ENCODE data around the gene KCTD1. TPM values are rescaled to one million over a fixed set of nuclear protein-coding genes. Genes with fewer than 3 reads are reported as not detected.

Gene KCTD1
- total RNA-seq (ENCODE audit: low replicate concordance): 14.7 and 17.1 TPM in 2 replicates

DNA sequence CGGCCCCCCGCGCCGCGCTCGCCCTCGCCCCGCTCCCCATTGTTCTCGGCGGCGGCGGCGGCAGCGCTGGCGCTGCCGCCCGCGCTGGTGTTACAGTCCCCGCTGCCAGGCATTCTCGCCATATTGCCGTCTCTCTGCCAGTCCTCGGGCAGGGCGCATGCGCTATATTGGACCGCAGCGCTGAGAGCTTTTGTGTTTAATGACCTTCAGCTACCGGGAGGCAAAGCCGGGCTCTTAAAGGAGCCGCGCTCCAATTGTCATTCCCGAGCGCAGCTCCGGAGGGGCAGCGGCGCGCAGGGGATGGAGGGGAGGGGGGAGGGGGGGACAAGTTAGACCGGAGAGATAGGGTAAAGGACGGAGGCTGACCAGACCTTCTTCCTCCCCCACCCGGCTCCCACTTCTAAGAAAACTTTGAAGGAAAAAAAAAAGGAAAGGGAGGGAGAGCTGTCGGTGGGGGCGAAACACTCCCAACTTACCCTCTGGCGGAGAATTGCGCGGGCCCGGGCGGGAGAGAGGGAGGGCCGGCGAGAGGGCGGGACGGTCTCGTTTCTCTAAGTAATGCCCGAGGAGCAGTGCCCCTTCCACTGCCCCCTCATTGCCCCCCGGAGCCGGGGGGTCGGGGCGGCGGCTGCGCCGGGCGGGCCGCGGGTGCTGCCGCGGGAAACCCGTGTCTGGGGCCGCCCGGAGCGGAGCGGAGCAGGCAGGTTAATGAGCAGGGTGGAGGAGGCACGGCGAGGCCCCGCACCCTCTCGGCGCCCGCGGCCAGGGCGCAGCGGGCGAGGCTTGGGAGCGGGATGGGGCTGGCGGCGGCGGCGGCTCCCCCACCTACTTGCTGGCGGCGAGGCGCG lies at the start of gene KCTD1:
TSS of gene KCTD1 (minus strand) at position 139 of the 848 bp plus-strand sequence. CDS start at position 122, 17 bp downstream.
- TF ChIP-seq EZH2phosphoT487 (IDR thresholded peaks at IDR 0.05) (no peak), EZH2 (IDR thresholded peaks at IDR 0.05) (no peak)
- TF ChIP-seq, protein P1, sequence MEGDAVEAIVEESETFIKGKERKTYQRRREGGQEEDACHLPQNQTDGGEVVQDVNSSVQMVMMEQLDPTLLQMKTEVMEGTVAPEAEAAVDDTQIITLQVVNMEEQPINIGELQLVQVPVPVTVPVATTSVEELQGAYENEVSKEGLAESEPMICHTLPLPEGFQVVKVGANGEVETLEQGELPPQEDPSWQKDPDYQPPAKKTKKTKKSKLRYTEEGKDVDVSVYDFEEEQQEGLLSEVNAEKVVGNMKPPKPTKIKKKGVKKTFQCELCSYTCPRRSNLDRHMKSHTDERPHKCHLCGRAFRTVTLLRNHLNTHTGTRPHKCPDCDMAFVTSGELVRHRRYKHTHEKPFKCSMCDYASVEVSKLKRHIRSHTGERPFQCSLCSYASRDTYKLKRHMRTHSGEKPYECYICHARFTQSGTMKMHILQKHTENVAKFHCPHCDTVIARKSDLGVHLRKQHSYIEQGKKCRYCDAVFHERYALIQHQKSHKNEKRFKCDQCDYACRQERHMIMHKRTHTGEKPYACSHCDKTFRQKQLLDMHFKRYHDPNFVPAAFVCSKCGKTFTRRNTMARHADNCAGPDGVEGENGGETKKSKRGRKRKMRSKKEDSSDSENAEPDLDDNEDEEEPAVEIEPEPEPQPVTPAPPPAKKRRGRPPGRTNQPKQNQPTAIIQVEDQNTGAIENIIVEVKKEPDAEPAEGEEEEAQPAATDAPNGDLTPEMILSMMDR (IDR thresholded peaks at IDR 0.05): no peak
- peaks cover 53% of the 10 kb centered on the region for H3K4me1 Mint-ChIP-seq
- Histone ChIP-seq H3K4me2 (peak within 1 kb of the TSS; percentile 95), H3K4me3 (peak within 1 kb of the TSS; percentile 78), H4K20me1 (ENCODE audit: low read depth) (peaks cover 57% of the 10 kb centered on the region), H3K27me3 (peaks cover 86% of the 10 kb centered on the region), H3K36me3 (no peaks in the 10 kb centered on the region), H3F3A (ENCODE audit: low read depth) (peaks cover 43% of the 10 kb centered on the region), H3K9me3 (ENCODE audit: low read depth) (no peaks in the 10 kb centered on the region), H3K9ac (no peak within 1 kb of the TSS), H3K4me1 (peaks cover 53% of the 10 kb centered on the region), H3K27ac (no peak within 1 kb of the TSS), H3K79me2 (ENCODE audit: low read depth) (peaks cover 17% of the 10 kb centered on the region), H2AFZ (replicated peaks) (peak within 1 kb of the TSS; percentile 88)
- H3K27me3 Mint-ChIP-seq (ENCODE audit: insufficient read depth, low read depth): peaks cover 25% of the 10 kb centered on the region
- H3K9me3 Mint-ChIP-seq: peaks cover 2% of the 10 kb centered on the region
- no peak within 1 kb of the TSS for H3K27ac Mint-ChIP-seq
- peaks cover 5% of the 10 kb centered on the region for H3K36me3 Mint-ChIP-seq
- peak within 1 kb of the TSS; percentile 94 for H3K4me3 Mint-ChIP-seq
- DNase-seq (ENCODE audit: low spot score): peak; percentile 93

DNA sequence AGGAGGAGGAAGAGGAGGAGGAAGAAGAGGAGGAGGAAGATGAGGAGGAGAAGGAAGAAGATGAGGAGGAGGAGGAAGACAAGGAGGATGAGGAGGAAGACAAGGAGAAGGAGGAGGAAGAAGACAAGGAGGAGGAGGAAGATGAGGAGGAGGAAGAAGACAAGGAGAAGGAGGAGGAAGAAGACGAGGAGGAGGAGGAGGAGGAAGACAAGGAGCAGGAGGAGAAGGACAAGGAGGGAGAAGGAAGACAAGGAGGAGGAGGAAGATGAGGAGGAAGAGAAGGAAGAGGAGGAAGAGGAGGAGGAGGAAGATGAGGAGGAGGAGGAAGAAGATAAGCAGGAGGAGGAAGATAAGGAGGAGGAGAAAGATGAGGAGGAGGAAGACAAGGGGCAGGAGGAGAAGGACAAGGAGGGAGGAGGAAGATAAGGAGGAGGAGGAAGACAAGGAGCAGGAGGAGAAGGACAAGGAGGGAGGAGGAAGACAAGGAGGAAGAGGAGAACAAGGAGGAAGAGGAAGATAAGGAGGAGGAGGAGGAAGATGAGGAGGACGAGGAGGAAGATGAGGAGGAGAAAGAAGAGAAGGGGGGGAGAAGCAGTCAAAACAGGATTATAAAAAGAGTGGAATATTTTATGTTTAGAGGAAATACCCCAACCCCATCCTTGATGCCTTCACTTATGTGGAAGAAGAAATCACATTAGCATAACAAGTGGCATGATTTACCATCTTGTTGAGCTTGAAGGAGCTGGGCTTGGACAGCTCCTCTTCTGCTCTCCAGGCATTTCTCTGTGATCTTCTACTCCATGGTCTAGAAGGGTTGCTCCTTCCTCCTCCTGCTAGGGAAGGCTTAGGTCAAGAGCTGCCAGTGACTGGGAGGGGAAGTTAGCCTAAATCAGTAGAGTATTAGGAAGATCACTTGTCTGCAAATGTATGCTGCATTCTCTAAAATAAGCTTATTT lies 45.3 kb upstream of the KCTD1 start:
- Mint-ChIP-seq H3K27ac (no peak overlapping the region), H3K4me1 (no peaks in the 10 kb centered on the region), H3K9me3 (peaks cover 10% of the 10 kb centered on the region), H3K27me3 (ENCODE audit: insufficient read depth, low read depth) (peaks cover 7% of the 10 kb centered on the region), H3K36me3 (peaks cover 2% of the 10 kb centered on the region), H3K4me3 (no peak overlapping the region)
- Histone ChIP-seq H3K27ac (no peak overlapping the region), H3K4me3 (no peak overlapping the region), H3K4me1 (no peaks in the 10 kb centered on the region), H4K20me1 (ENCODE audit: low read depth) (no peaks in the 10 kb centered on the region), H3F3A (ENCODE audit: low read depth) (no peaks in the 10 kb centered on the region), H3K27me3 (no peaks in the 10 kb centered on the region), H2AFZ (replicated peaks) (no peak overlapping the region), H3K4me2 (no peak overlapping the region), H3K9me3 (ENCODE audit: low read depth) (no peaks in the 10 kb centered on the region), H3K36me3 (no peaks in the 10 kb centered on the region), H3K9ac (no peak overlapping the region), H3K79me2 (ENCODE audit: low read depth) (no peaks in the 10 kb centered on the region)
- TF ChIP-seq EZH2phosphoT487 (IDR thresholded peaks at IDR 0.05) (no peak), EZH2 (IDR thresholded peaks at IDR 0.05) (no peak)
- TF ChIP-seq, protein P1 (IDR thresholded peaks at IDR 0.05): no peak
- DNase-seq (ENCODE audit: low spot score): no peak

DNA sequence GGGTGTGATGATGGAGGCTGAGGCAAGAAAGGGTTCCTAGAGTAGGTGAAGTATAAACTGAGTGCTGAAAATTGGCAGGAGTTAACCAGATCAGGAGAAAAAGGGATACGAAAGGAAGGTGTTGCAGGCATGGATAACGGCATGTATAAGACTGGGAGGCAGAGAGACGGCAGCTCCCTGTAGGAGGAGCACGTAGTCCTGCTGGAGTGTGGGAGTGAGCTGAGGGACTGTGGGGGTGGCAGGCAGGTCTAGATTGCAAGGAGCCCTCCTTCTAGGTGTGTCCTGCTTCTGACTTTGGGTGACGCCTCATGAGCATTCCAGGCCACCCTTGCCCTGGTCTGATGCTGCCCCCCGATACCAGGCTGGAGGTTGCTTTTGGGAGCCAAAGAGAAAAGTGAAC lies 36.4 kb upstream of the KCTD1 start:
- no peaks in the 10 kb centered on the region for H3K4me1 Mint-ChIP-seq
- Histone ChIP-seq H3K79me2 (ENCODE audit: low read depth) (no peaks in the 10 kb centered on the region), H3K4me2 (no peak overlapping the region), H4K20me1 (ENCODE audit: low read depth) (no peaks in the 10 kb centered on the region), H3F3A (ENCODE audit: low read depth) (no peaks in the 10 kb centered on the region), H3K36me3 (no peaks in the 10 kb centered on the region), H3K9me3 (ENCODE audit: low read depth) (no peaks in the 10 kb centered on the region), H3K4me1 (no peaks in the 10 kb centered on the region), H3K4me3 (no peak overlapping the region), H2AFZ (replicated peaks) (no peak overlapping the region), H3K27me3 (no peaks in the 10 kb centered on the region), H3K27ac (no peak overlapping the region), H3K9ac (no peak overlapping the region)
- no peak for DNase-seq (ENCODE audit: low spot score)
- H3K9me3 Mint-ChIP-seq: peaks cover 6% of the 10 kb centered on the region
- no peak for TF ChIP-seq EZH2phosphoT487 (IDR thresholded peaks at IDR 0.05)
- TF ChIP-seq EZH2 (IDR thresholded peaks at IDR 0.05): no peak
- TF ChIP-seq, protein P1 (IDR thresholded peaks at IDR 0.05): no peak
- H3K27ac Mint-ChIP-seq: no peak overlapping the region
- H3K27me3 Mint-ChIP-seq (ENCODE audit: insufficient read depth, low read depth): no peaks in the 10 kb centered on the region
- H3K4me3 Mint-ChIP-seq: no peak overlapping the region
- peaks cover 16% of the 10 kb centered on the region for H3K36me3 Mint-ChIP-seq

Measured in neural progenitor cell (in vitro differentiated cells).